ENCODE data around the gene IL1RAP.
A peak's percentile ranks its signal among the peaks of the same experiment; 100 is the strongest.
"Not testable (repeated sequence)": the region's sequence is repeated elsewhere in the genome, so short reads cannot be mapped to it uniquely, and the experiment has no call there.

The IL1RAP gene

GRCh38 chr3:190506271-190506670 lies 7.6 kb upstream of the IL1RAP start:
- Histone ChIP-seq H3K4me3 (no peak overlapping the region), H3K27ac (no peak overlapping the region)
- no peak for DNase-seq (ENCODE audit: low spot score)
- TF ChIP-seq CTCF (IDR thresholded peaks at IDR 0.05), result no peak

- no peak for TF ChIP-seq CTCF (IDR thresholded peaks at IDR 0.05)
- no peak for DNase-seq (ENCODE audit: low spot score)
- H3K27ac ChIP-seq, result no peak overlapping the region
- H3K4me3 ChIP-seq, result no peak overlapping the region
These were observed 1.2 kb upstream of the IL1RAP start for GRCh38 chr3:190512666-190513065.

- Histone ChIP-seq H3K27ac (peak overlapping the region; percentile 67 to 88), H3K4me3 (peak overlapping the region; percentile 91)
- no peak for DNase-seq (ENCODE audit: low spot score)
- TF ChIP-seq CTCF (IDR thresholded peaks at IDR 0.05), result no peak
These were observed 698 bp downstream of the IL1RAP start for GRCh38 chr3:190514413-190515153.

- Histone ChIP-seq H3K27ac (no peak overlapping the region), H3K4me3 (no peak overlapping the region)
- TF ChIP-seq CTCF (IDR thresholded peaks at IDR 0.05), result no peak
- DNase-seq (ENCODE audit: low spot score), result no peak
These were observed 2.5 kb downstream of the IL1RAP start for GRCh38 chr3:190516416-190516815.

- TF ChIP-seq CTCF (IDR thresholded peaks at IDR 0.05), result no peak
- DNase-seq (ENCODE audit: low spot score), result no peak
- Histone ChIP-seq H3K27ac (no peak overlapping the region), H3K4me3 (no peak overlapping the region)
These were observed 3.8 kb downstream of the IL1RAP start for GRCh38 chr3:190517687-190518086.

- H3K27ac ChIP-seq; DNase-seq (ENCODE audit: low spot score); H3K4me3 ChIP-seq: not testable (repeated sequence)
These were observed 4.6 kb downstream of the IL1RAP start for GRCh38 chr3:190518531-190518930.

- DNase-seq (ENCODE audit: low spot score), result no peak
- H3K27ac ChIP-seq, result no peak overlapping the region
- TF ChIP-seq CTCF (IDR thresholded peaks at IDR 0.05), result no peak
- H3K4me3 ChIP-seq, result no peak overlapping the region
These were observed 6.0 kb downstream of the IL1RAP start for GRCh38 chr3:190519886-190520285.
